IMR-90 (cell line): ENCODE data around the gene CHAC1. TPM values are rescaled to one million over a fixed set of nuclear protein-coding genes. Genes with fewer than 3 reads are reported as not detected.

Experiments used
- ATAC-seq: fragments of 200-7000 bp; cut with Tn5 transposase; 2 replicates; pipeline ENCODE4 v1.9.1; 2020; ENCODE audit warnings: low read depth, mild to moderate bottlenecking, moderate library complexity
- BruUV-seq: library from RNA; stranded (reverse); fragments of 400-500 nt; replicated peaks from 2 replicates; lab custom pipeline; 2021; lab: Mats Ljungman, UMichigan
- CTCF ChIA-PET: fragments of 300-600 bp; formaldehyde crosslinking; extraction: SDS; loops from one replicate; lab custom pipeline; 2021; ENCODE audit warnings: antibody characterized with exemption; lab: Yijun Ruan, JAX
- POLR2A ChIA-PET: fragments of 300-600 bp; sonication (Branson Sonifier 250); formaldehyde crosslinking; loops from one replicate; lab custom pipeline; 2022; ENCODE audit warnings: antibody characterized with exemption; ENCODE audit not compliant: unreplicated experiment; lab: Charles Lee
- DNase-seq: peaks from one replicate; pipeline ENCODE4 v3.0.0; 2013
- H2AFZ ChIP-seq: replicated peaks from 2 replicates; pipeline ENCODE3; 2013; ENCODE audit warnings: low read length, mild to moderate bottlenecking; ENCODE audit not compliant: poor library complexity
- H2AK5ac ChIP-seq: 2 replicates; pipeline ENCODE4 v1.6.1; 2013; ENCODE audit warnings: low read depth, low read length, inconsistent platforms
- H2AK9ac ChIP-seq: replicated peaks from 2 replicates; pipeline ENCODE3; 2013; ENCODE audit warnings: mild to moderate bottlenecking, low read depth, low read length, moderate library complexity; ENCODE audit not compliant: poor library complexity
- H2BK120ac ChIP-seq: 2 replicates; pipeline ENCODE4 v1.6.1; 2013; ENCODE audit warnings: low read depth, low read length, inconsistent platforms
- H2BK15ac ChIP-seq: 3 replicates; pipeline ENCODE4 v1.6.1; 2013; ENCODE audit warnings: low read depth, low read length, inconsistent platforms
- H2BK20ac ChIP-seq: 2 replicates; pipeline ENCODE4 v1.6.1; 2013; ENCODE audit warnings: low read depth, mild to moderate bottlenecking, inconsistent platforms, low read length, moderate library complexity
- H2BK5ac ChIP-seq: 2 replicates; pipeline ENCODE4 v1.6.1; 2013; ENCODE audit warnings: mild to moderate bottlenecking, low read depth, low read length, inconsistent platforms; ENCODE audit not compliant: poor library complexity, severe bottlenecking
- H3K14ac ChIP-seq: replicated peaks from 2 replicates; pipeline ENCODE4 v1.6.1; 2013; ENCODE audit warnings: low read depth, low read length, inconsistent platforms
- H3K18ac ChIP-seq: 2 replicates; pipeline ENCODE4 v1.6.1; 2013; ENCODE audit warnings: low read depth, low read length, control low read depth
- H3K23ac ChIP-seq: 2 replicates; pipeline ENCODE4 v1.6.1; 2013; ENCODE audit warnings: low read depth, low read length, inconsistent platforms
- H3K27ac ChIP-seq: 2 replicates; pipeline ENCODE4 v1.5.1; 2013; ENCODE audit warnings: mild to moderate bottlenecking, control low read depth, low read length; ENCODE audit not compliant: insufficient read depth
- H3K27me3 ChIP-seq: 2 replicates; pipeline ENCODE4 v1.6.1; 2013; ENCODE audit warnings: low read length; ENCODE audit not compliant: control insufficient read depth, insufficient read depth
- H3K36me3 ChIP-seq: 2 replicates; pipeline ENCODE4 v1.6.1; 2013; ENCODE audit warnings: low read length, mixed read lengths; ENCODE audit not compliant: control insufficient read depth, insufficient read depth
- H3K4ac ChIP-seq: 2 replicates; pipeline ENCODE4 v1.6.1; 2013; ENCODE audit warnings: low read depth, low read length, inconsistent platforms
- H3K4me1 ChIP-seq: 2 replicates; pipeline ENCODE4 v1.6.1; 2013; ENCODE audit warnings: low read length, mixed read lengths; ENCODE audit not compliant: control insufficient read depth, insufficient read depth
- H3K4me2 ChIP-seq: 2 replicates; pipeline ENCODE4 v1.6.1; 2013; ENCODE audit warnings: low read depth, mild to moderate bottlenecking, control low read depth, low read length, moderate library complexity
- H3K4me3 ChIP-seq: 2 replicates; pipeline ENCODE4 v1.5.1; 2013; ENCODE audit warnings: low read depth, mild to moderate bottlenecking, control low read depth, low read length, moderate library complexity; ENCODE audit not compliant: insufficient read depth
- H3K56ac ChIP-seq: 2 replicates; pipeline ENCODE4 v1.6.1; 2013; ENCODE audit warnings: low read length, inconsistent platforms; ENCODE audit not compliant: insufficient read depth; ENCODE audit errors: extremely low read depth
- H3K79me1 ChIP-seq, 2 experiments: 2 replicates each; pipeline ENCODE4 v1.6.1; 2013; ENCODE audit warnings: low read length in 2 of 2, inconsistent platforms in 1 of 2, low read depth in 1 of 2
- H3K9ac ChIP-seq: 2 replicates; pipeline ENCODE4 v1.6.1; 2013; ENCODE audit warnings: low read depth, low read length, control low read depth
- H3K9me1 ChIP-seq: 2 replicates; pipeline ENCODE4 v1.6.1; 2013; ENCODE audit warnings: low read length, inconsistent platforms; ENCODE audit not compliant: insufficient read depth
- H3K9me3 ChIP-seq: 2 replicates; pipeline ENCODE4 v1.6.1; 2013; ENCODE audit warnings: low read length; ENCODE audit not compliant: control insufficient read depth, insufficient read depth
- H4K20me1 ChIP-seq: 2 replicates; pipeline ENCODE4 v1.6.1; 2013; ENCODE audit warnings: low read length, inconsistent platforms; ENCODE audit not compliant: insufficient read depth
- H4K5ac ChIP-seq: 2 replicates; pipeline ENCODE4 v1.6.1; 2013; ENCODE audit warnings: mild to moderate bottlenecking, low read depth, low read length, control low read depth
- H4K8ac ChIP-seq, 2 experiments: 2 replicates each; pipeline ENCODE4 v1.6.1; 2013; ENCODE audit warnings: low read depth in 2 of 2, low read length in 2 of 2, control low read depth in 1 of 2, inconsistent platforms in 1 of 2
- H4K91ac ChIP-seq: 2 replicates; pipeline ENCODE4 v1.6.1; 2013; ENCODE audit warnings: low read depth, low read length, inconsistent platforms; ENCODE audit not compliant: insufficient read depth
- BHLHE40 ChIP-seq: fragments of 150-350 bp; IDR thresholded peaks from 2 replicates; pipeline ENCODE4 v1.6.1; 2016; ENCODE audit warnings: mild to moderate bottlenecking, low read depth, low read length
- CHD1 ChIP-seq: IDR thresholded peaks from 2 replicates; pipeline ENCODE4 v1.6.1; 2012; ENCODE audit warnings: low read depth, low read length, improper control_type of control experiment
- FOS ChIP-seq: fragments of 150-350 bp; IDR thresholded peaks from 2 replicates; pipeline ENCODE4 v1.6.1; 2016; ENCODE audit warnings: low read depth, low read length
- MAFK ChIP-seq: IDR thresholded peaks from 2 replicates; pipeline ENCODE4 v1.6.1; 2012; ENCODE audit warnings: low read depth, low read length, improper control_type of control experiment
- MAZ ChIP-seq: IDR thresholded peaks from 2 replicates; pipeline ENCODE4 v1.6.1; 2012; ENCODE audit warnings: low read depth, mild to moderate bottlenecking, low read length, improper control_type of control experiment, moderate library complexity, borderline replicate concordance
- MXI1 ChIP-seq: IDR thresholded peaks from 2 replicates; pipeline ENCODE4 v1.6.1; 2012; ENCODE audit warnings: low read depth, mild to moderate bottlenecking, low read length, moderate library complexity, borderline replicate concordance
- NFE2L2 ChIP-seq: fragments of 150-350 bp; IDR thresholded peaks from 2 replicates; pipeline ENCODE4 v1.6.1; 2016; ENCODE audit warnings: low read depth, mild to moderate bottlenecking, low read length
- POLR2A ChIP-seq: IDR thresholded peaks from 2 replicates; pipeline ENCODE4 v1.6.1; 2012; ENCODE audit warnings: mild to moderate bottlenecking, low read depth, low read length
- RAD21 ChIP-seq: IDR thresholded peaks from 2 replicates; pipeline ENCODE4 v1.6.1; 2012; ENCODE audit warnings: low read length, improper control_type of control experiment
- RCOR1 ChIP-seq: IDR thresholded peaks from 2 replicates; pipeline ENCODE4 v1.6.1; 2012; ENCODE audit warnings: mild to moderate bottlenecking, low read length, improper control_type of control experiment; ENCODE audit not compliant: insufficient replicate concordance
- RFX5 ChIP-seq: IDR thresholded peaks from 2 replicates; pipeline ENCODE4 v1.8.0; 2012; ENCODE audit warnings: low read depth, mild to moderate bottlenecking, low read length, moderate library complexity
- SMC3 ChIP-seq: fragments of 150-350 bp; IDR thresholded peaks from 2 replicates; pipeline ENCODE4 v1.6.1; 2016; ENCODE audit warnings: low read depth, mild to moderate bottlenecking, antibody characterized with exemption, low read length, moderate library complexity
- USF2 ChIP-seq: fragments of 150-350 bp; IDR thresholded peaks from 2 replicates; pipeline ENCODE4 v1.6.1; 2017; ENCODE audit warnings: mild to moderate bottlenecking, antibody characterized with exemption, low read length, low read depth
- WGBS, 2 experiments: methylation state at CpG; one replicate each; pipeline versions ENCODE4 v1.1.5 to v1.1.7; 2013; ENCODE audit warnings: missing lambda C conversion rate in 2 of 2; ENCODE audit not compliant: insufficient read length in 1 of 2; ENCODE audit errors: extremely low coverage in 2 of 2; 5-methylcytosine and 5-hydroxymethylcytosine counted together
- dilution Hi-C: fragments of 300-500 bp; cut with HindIII; formaldehyde crosslinking; loops from one replicate; pipeline ENCODE4 v1.14.3; 2018; ENCODE audit warnings: low sequenced_read_pairs; ENCODE audit not compliant: unreplicated experiment
- in situ Hi-C: fragments of 300-500 bp; cut with MboI; formaldehyde crosslinking; loops from 3 replicates; pipeline ENCODE4 v1.14.3; 2019; ENCODE audit warnings: low sequenced_read_pairs, inconsistent platforms, mixed read lengths
- intact Hi-C: fragments of 100-400 bp; cut with micrococcal nuclease; formaldehyde crosslinking; loops from 2 replicates; pipeline ENCODE4 v1.10.0; 2022
- polyA plus RNA-seq, 3 experiments: library from polyadenylated mRNA; depleted of rRNA; stranded (reverse); fragments of >200 nt; gene quantifications; 2 replicates each; pipeline ENCODE4 v1.2.3, GENCODE V29; 2012; ENCODE audit warnings: low replicate concordance in 1 of 3
- total RNA-seq: library from RNA; depleted of rRNA; stranded (reverse); fragments of >200 nt; gene quantifications from 2 replicates; pipeline ENCODE4 v1.2.3, GENCODE V29; 2012
- TF ChIP-seq, protein P1 (sequence below): fragments of 150-350 bp; IDR thresholded peaks from 2 replicates; pipeline ENCODE4 v1.6.1; 2016; ENCODE audit warnings: low read depth, mild to moderate bottlenecking, low read length, moderate library complexity, borderline replicate concordance

Gene CHAC1
- total and polyA plus RNA-seq, 2 of the 4 experiments (the other 2 are of a cell fraction) = 51.3 to 77.8 TPM

- DNase-seq (no peak), ATAC-seq (no peak)
- H3K4ac ChIP-seq = no peak overlapping the region
- no TSS peak for BruUV-seq
- peaks cover 0 to 5% of the 10 kb centered on the region in 2 experiments; a peak in 2 of 4 replicates for H3K79me1 ChIP-seq
- no peak overlapping the region for H2AK5ac ChIP-seq
- TF ChIP-seq CHD1 (no peak), MXI1 (no peak), FOS (no peak), MAFK (no peak), RFX5 (no peak), MAZ (no peak), SMC3 (no peak), POLR2A (no peak), RAD21 (no peak), RCOR1 (no peak), NFE2L2 (no peak), BHLHE40 (no peak), USF2 (no peak)
- TF ChIP-seq, protein P1, sequence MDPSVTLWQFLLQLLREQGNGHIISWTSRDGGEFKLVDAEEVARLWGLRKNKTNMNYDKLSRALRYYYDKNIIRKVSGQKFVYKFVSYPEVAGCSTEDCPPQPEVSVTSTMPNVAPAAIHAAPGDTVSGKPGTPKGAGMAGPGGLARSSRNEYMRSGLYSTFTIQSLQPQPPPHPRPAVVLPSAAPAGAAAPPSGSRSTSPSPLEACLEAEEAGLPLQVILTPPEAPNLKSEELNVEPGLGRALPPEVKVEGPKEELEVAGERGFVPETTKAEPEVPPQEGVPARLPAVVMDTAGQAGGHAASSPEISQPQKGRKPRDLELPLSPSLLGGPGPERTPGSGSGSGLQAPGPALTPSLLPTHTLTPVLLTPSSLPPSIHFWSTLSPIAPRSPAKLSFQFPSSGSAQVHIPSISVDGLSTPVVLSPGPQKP = no peak
- H3K36me3 ChIP-seq = no peaks in the 10 kb centered on the region
- no peak overlapping the region for H3K14ac ChIP-seq
- H4K91ac ChIP-seq = no peak overlapping the region
- POLR2A ChIA-PET = no interaction called here
- no peak overlapping the region for H3K56ac ChIP-seq
- H2BK120ac ChIP-seq = no peak overlapping the region
- H2BK5ac ChIP-seq = no peak overlapping the region
- CTCF ChIA-PET = no interaction called here
- 87% methylated on average over 5 of the region's 6 CpGs; no CpG with 5 or more reads in 1 of the 2 experiments for WGBS, 2 experiments
- no peak overlapping the region for H3K4me3 ChIP-seq
- no peak overlapping the region for H2AFZ ChIP-seq
- H4K5ac ChIP-seq = no peak overlapping the region
- no peaks in the 10 kb centered on the region for H3K27me3 ChIP-seq
- no peak overlapping the region for H2BK20ac ChIP-seq
- peak overlapping the region; percentile 67 for H2AK9ac ChIP-seq
- H3K9me3 ChIP-seq = no peaks in the 10 kb centered on the region
- H2BK15ac ChIP-seq = no peak overlapping the region
- H3K9ac ChIP-seq = no peak overlapping the region
- no peak overlapping the region for H3K18ac ChIP-seq
- in situ Hi-C loops (no loop called here), intact Hi-C loops (no loop called here), dilution Hi-C loops (no loop called here)
- no peak overlapping the region for H3K23ac ChIP-seq
- no peaks in the 10 kb centered on the region for H4K20me1 ChIP-seq
- no peak overlapping the region for H4K8ac ChIP-seq
- peaks cover 2% of the 10 kb centered on the region; the same call in 1 of the 2 replicates for H3K4me1 ChIP-seq
- no peak overlapping the region for H3K4me2 ChIP-seq
- peaks cover 4% of the 10 kb centered on the region for H3K9me1 ChIP-seq
- no peak overlapping the region for H3K27ac ChIP-seq
Measured at GRCh38 chr15:40912478-40912877, 40.8 kb upstream of the CHAC1 start.
